HK-2 (cell line): ENCODE data around the gene GALR3.

ENCODE experiments used
- DNase-seq: peaks from one replicate; pipeline ENCODE4 v3.0.0-alpha.2; 2018; ENCODE audit not compliant: unreplicated experiment

The GALR3 gene

DNA sequence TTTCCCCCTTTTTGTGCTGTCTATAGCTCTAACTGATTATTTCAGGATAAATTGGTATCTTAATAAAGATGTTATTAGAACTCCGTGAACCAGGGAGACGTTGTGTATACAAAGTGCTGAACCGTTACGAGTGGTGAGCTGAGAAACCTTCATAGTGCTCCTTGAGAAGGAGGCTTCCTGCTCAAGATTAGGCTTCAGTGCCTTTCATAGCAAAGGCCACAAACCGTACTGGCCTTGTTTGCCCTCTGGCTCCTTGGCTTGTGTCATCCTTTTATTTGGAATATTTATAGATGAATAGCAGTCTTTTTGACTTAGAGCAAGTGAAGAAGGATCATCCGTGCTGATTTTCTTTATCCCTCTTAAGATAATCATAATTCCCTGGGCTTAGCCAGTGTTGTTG lies 42.3 kb downstream of the GALR3 start:
- DNase-seq: no peak

DNA sequence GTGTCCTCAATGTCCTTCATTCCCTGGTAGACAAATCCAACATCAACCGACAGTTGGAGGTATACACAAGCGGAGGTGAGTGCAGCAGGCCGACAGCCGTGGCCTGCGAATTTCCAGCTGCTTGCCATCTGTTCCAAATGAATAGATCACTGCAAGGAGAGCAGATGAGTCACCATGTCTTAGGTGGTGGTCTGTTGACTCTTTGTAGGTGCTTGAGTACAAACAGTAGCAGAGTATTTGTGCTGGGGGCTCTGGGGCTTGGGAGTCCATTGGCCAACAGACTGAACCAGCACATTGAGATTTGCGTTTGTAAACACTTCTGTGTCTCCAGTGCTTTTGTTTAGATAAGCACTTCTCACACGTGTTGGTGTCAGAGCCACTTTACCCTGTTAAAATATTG lies 47.1 kb downstream of the GALR3 start:
- no peak for DNase-seq
